IPS-11a (cell line): ENCODE data around the gene SMTN.
"Not testable (repeated sequence)": the region's sequence is repeated elsewhere in the genome, so short reads cannot be mapped to it uniquely, and the experiment has no call there.

Experiments used
- H3K4me3 ChIP-seq: one replicate; pipeline ENCODE4 v1.5.1; 2013; ENCODE audit warnings: low read depth, low read length, control low read depth

Gene SMTN

DNA sequence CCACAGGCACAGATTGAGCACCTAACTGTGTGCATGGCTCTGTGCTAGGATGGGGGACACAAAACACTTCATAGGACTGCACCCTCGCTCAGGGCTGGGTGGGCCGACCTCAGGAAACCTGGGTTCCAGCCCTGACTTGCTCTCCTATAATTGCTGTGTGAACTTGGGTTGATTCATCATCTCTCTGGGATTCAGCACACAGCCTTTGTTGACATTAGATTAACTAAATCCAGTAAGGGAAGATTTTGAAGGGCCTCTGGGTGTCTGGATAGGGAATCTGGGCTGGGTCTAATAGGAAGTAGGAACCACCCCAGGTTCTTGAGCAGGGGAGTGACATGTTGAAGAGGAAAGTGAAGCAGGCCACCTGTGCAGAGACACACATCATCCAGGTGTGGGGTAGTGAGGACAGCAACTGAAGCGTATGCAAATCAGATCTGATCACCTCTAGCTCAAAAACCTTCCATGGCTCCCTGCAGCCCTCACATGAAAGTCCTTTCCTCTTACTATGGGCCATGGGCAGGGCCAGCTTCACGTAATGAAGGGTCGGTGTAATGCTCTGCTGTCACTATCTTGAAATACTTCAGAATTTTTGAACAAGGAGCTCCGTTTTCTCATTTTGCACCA is 11.3 kb upstream of the SMTN start:
- H3K4me3 ChIP-seq, result not testable (repeated sequence)

DNA sequence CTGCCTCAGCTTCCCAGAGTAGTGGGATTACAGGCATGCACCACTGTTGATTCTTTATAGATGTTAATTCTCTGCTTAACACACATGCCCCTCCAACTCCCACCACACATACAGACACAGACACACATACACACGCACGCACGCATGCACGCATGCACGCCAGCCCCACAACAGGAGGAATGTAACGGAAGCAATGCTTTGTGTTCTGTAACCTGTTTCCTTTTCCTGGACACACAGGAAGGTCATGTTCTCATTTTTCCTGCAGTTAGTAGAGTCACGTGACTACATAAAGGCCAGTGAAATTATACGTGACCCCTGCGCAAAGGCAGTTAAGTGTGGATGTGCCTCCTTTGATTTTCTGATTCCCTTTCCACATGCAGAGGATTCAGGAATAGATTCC is 8.0 kb upstream of the SMTN start:
- not testable (repeated sequence) for H3K4me3 ChIP-seq

DNA sequence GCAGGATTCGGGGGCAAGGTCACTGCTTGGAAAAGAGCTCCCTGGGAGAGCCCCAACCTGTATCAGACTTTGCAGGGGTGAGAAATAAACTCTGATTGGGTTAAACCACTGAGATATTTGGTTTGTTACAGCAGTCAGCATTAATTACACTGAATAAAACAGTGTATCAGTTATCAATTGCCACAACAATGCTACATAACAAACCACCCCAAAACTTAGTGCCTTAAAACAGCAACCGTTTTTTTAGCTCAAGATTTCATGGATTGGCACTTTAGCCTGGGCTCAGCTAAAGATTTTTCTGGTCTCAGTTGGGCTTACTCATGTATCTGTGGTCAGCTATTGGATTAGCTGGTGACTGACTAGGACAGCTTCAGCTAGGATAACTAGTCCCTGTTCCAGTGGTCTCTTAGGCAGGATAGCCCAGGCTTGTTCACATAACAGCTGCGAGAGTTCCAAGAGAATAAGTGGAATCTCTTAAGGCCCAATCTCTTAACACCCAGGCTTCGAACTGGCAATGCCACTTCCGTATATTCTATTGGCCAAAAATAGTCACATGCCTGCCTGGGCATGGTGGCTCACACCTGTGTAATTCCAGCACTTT is 7.5 kb upstream of the SMTN start:
- H3K4me3 ChIP-seq, result not testable (repeated sequence)

DNA sequence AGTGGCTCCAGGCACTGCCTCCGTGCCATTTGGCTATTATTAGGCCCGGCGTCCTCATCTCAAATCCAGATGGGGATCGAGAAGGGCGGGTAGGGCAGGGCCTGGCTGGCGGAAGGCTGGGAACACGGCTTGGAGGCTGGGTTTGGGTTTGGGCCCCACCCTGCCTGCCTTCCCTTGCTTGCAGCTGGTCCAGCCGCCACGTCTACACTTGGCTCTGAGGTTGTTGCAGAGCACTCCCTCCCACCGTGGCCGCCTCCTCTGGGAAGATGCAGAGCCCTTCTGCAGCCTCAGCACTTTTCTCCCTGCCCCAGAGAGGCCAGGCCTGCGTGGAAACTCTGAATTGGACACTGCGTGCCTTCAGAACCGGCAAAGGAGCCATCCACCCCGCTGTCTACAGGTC is 5.2 kb upstream of the SMTN start:
- H3K4me3 ChIP-seq, result no peak overlapping the region

DNA sequence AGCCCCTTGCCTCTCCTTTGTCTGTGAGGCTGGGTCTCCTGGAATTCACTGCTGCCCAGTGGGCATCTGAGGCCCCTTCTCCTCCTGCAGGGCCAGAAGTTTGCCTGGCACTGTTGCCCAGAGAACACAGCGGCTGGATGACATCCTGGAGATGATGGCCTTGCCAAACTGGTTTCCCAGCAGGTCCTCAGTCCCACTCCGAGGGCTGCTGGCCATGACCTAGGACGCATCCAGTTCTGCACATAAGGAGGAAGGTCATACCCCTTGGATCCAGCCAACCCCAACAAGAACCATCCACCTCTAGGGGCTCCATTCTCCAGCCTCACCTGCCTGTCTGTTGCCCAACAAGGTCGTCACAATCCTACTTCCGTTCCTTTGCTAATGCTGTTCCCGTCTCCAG is 3.4 kb upstream of the SMTN start:
- no peak overlapping the region for H3K4me3 ChIP-seq

DNA sequence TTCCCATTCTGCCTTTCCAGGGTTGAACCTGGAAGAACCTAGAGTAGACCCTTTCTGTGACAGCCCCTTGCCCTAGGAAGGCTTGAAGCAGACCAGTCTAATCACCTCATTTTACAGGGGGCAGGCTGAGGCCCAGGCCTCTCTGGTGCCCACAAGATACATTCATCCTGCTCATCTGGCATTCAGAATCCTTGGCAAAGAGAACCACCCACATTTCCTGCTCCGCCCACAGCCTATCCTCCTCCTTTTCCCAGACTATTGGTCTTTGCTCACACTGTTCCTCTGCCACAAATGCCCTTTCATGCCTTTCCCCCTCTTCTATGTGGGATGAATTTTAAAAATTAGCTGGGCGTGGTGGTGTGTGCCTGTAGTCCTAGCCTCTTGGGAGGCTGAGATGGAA is 2.7 kb upstream of the SMTN start:
- H3K4me3 ChIP-seq, result not testable (repeated sequence)

DNA sequence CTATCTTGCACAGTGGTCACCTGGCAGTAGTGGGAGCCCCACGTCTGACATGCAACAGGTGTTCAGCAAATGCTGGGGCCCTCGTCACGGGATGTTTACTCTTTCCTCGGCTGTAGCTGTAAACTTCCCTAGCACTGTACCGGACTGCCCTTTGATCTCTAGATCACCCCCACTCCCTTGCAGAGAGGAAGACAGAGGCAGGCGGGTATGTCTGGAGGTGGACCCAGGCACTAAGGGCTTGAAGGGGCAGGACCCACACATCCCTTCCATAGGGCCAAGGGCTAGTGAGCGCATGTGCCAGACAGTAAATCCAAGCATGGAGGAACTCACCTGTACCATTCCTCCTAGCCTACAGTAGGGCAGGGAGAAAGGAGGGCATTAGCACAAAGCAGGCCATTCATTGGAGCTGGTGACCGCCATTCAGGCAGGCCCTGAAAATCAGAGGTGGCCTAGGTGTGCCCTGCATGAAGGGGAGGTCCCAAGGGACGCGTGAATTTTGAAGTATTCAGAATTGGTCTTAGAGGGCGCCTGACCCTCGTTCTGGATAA is 1.9 kb upstream of the SMTN start:
- H3K4me3 ChIP-seq, result no peak overlapping the region

DNA sequence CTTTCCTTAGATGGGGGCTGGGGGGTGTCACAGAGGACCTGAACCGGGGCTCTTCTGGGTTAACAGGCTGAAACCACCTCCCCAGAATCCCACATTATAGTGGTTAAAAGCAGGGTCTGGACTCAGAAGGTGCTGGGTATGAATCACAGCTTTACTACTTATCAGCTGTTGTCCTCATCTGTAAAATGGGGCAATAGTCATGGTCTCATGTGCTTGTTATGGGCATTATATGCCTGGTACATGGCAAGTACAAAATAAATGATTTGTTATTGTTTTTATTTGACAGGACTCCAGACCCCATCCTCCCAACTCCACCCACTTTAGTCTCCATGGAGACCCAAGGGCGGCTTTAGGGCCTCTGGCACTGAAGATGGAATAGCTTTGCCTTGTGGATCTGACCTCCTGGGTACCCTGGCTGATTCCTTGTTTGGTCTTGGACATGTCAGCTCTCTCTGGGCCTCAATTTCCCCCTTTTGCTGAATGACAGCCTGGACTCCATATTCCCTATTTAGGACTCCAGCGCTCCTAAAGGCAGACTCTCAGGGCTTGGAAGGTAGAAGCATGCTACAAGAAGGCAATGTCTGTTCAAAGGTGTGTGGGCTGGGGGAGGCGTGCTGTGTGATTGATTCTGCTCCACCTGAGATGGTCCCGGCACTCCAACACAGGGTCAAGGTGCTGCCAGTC is 812 bp upstream of the SMTN start:
- H3K4me3 ChIP-seq, result peak overlapping the region; percentile 61

DNA sequence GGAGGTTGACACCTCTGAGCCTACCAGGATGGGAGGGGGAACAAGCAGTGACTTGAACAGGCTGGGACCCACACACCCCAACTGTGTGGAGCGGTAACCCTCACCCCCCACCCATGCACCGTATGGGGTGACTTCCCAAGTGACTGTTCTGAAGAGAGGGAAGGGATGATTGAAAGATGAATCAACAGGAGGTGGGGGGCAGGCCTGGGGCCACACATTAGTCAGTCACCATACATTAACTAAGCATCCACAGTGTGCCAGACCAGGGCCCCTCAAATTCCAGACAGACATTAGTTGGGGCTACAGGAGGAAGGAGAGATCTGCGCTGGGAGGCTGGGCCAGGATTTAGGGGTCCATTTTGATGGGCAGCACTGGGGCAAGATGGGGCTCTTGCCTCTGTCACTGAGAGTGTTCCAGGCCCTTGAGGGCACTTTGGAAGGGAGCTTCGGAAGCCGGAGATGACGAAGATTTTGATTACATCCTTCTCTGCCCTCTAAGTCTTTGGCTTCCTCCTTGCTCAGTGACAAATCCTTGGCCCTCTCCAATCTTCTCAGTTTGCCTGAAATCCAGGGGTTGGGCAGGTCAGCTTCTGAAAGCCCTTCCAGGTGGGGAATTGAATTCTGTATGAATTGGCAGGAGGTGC is 966 bp downstream of the SMTN start:
- no peak overlapping the region for H3K4me3 ChIP-seq

DNA sequence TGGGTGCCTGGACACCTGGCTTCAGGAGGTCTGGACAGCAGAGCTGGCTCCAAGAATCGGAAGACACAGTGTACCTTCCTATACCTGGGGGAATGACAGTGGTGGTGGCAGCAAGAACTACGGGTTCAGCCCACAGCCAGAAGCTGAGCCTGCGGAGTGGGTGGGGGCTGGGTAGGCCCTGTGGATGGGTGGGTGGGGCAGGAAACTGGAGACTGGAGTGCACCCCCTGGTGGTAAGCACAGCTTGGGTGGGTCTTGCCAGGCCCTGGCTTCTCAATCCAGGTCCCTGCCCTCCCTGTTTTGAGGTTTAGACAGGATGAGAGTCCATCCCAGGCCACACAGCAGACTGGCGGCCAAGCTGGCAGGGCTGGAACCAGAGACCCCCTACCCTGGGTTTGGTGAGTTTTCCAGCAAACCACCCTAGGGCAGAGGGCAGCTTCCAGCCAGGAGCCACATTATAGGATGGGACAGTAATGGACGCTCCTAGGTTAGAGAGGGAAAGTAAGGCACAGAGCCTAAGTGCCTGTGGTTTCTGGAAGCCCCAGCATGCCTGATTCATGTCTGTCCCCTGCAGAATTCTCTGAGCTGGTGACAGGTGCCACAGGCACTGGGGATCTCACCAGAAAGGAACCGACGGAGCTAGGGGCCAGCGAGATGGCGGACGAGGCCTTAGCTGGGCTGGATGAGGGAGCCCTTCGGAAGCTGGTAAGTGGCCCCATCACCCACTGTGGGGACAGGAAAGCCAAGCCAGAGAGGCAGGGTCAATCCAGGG is 1.7 kb downstream of the SMTN start:
- no peak overlapping the region for H3K4me3 ChIP-seq

DNA sequence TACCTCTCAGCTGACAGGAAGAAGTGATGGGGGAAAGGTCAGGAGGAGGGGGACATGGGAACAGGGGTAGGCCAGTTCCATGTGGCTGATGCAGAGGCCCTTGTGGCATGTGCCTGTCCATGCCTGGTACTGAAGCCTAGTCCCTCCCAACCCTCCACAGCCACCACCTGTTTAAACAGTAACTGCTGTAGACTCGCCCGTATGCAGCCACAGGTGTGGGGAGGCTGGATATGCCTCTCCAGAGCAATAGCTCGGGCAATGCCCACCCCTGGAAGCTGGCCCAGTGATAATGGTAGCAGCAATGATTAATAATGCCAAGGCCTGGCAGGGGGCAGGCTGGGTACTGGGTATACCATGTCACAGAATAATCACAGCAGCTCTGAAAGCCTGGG is 2.3 kb downstream of the SMTN start:
- H3K4me3 ChIP-seq, result no peak overlapping the region

DNA sequence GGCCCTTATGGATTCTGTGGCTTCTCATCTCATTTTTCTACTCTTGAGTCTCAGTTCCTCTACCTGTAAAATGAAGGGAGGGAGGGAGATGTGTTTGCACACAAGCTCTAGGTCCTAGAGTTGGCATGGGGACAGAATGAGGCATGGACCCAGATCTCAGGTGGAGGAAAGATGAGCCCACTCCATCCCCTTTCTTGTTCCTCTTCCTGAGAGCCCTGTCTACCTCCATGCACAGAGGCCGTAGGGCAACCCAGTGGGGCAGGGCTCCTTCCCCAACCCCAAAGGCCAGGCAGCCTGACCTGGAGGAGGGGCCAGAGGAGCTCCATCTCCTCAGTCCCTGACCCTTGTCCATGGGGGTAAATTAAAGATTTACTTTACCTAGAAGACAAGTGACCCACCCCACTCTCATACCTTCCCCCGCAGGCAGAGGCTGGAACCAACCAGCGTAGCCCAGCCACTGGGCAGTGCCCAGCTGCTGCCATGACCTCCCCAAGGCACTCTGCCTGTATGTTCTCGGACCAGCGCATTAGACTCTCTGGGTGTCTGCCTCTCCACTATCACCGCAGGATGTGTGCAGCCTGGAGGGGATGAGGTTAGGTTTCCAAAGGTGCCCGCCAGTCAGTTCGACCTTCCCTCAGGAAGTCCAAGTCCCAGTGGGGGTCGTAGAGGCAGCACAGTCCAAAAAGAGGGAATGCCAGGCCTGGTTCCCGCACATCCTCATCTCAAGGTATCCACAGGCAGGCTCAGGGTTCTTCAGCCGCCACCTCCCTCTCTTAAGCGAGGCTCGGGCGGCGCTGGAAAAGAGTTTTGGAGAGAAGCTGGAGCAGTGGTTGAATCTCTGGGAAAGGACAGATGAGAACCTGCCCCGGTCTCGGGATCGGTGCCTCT is 3.0 kb downstream of the SMTN start:
- H3K4me3 ChIP-seq, result peak overlapping the region; percentile 67

DNA sequence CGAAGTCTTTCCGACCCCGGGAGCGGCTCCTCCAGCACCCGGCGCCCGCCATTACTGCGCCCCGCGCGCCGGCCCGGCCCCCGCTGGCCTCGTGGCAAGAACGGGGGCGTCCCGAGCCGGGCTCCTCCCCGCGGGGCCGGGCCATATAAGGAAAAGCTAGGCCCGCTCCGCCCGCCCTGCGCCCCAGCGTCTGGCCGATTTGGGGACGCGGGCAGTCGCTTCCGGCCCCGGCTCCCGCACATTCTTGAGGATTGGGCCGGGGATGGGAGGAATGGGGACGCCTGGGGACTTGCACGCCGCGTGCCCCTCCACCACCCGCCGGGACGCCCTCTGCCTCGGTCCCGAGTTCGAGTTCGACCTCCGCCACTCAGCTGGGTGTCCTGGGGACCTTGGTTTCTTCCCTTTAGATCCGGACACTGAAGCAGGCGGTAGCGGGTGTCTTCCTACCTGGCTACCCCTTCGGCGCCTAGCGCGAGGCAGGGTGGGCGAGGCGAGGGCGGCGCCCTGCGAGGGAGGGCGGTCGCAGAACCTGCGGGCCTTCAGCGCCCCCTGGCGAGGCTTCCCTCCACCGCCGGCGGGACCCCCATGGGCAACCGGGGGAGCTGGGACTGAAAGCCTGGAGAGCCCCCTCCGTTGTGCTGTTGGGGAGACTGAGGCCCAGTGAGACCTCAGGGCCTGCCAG is 3.8 kb downstream of the SMTN start:
- peak overlapping the region; percentile 67 for H3K4me3 ChIP-seq

DNA sequence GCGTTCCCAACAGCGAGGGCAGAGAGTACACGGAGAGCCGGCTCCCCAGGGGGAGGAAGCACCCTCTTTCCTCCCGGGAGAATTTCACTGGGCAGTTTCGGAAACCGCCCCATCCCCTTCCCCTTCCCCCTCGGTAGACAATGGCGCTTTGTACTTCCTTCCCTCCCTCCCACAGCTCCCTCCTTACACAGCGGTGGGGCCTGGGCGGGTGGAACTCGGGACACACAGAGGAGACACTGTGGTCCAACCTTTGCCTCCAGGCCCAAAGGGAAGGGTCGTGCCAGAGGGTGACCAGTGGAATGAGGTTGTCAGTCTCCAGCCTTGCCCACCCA is 4.3 kb downstream of the SMTN start:
- H3K4me3 ChIP-seq, result peak overlapping the region; percentile 55

DNA sequence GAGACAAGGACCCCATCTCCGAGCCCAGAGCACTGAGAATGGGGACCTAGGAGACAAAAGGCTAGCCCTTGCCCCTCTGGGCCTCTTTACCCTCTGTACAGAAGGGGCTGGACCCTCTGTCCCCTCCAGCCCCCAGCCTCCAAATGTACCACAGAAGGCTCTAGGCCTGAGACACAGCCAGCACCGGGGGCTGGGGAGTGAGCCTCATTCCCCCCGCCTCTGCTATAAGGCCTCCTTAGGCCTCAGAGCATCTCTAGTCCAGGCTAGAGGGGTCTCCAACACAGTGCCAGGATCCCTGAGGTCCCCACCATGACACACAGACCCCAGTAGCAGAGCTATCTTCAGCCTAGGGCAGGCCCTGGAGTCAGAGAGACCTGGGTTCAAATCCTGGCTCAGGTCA is 4.8 kb downstream of the SMTN start:
- no peak overlapping the region for H3K4me3 ChIP-seq

DNA sequence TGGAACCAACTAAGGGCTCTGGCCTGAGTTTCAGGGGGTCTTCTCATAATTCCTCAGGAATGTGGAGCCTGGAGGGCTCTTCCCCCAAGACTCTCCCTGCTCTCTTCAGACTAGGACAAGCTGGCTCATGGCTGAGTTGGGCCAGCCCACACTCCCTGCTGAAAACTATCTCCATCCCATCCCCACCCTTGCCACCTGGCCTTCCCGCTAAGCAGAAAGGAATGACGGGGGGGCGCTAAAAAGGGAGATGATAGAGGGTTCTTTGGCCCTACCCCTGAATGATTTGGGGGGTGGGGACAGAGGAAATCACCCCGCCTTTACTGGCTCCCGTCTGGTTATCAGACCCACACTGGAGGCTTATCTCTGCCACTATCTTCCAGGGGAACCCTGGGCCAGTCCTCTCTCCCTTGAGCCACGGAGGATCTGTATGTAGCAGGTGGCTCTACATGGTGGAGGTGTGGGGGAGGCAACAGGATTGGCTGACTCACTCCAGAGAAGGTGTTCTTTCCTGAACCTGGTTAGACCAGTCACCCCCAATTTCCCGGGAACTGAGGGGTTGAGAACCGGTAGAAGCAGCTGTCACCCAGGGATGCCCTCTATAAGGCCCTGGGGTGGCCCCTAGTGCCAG is 5.7 kb downstream of the SMTN start:
- H3K4me3 ChIP-seq, result no peak overlapping the region

DNA sequence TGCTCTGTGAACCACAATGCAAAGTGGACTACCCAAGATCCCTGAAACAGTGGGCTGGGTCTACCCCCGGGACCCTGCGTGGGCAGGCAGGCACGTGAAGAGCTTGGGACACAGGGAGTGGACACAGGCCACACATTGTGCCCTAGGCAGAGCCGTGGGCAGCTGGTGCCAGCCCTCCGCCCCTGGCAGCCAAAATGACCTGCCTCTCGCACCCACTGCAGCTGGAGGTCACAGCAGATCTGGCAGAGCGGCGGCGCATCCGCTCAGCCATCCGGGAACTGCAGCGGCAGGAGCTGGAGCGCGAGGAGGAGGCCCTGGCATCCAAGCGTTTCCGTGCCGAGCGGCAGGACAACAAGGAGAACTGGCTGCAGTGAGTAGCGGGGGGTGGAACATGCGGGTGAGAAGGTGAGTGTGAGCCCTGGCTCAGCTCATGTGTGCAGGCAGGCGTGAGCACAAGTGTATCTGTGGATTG is 6.7 kb downstream of the SMTN start:
- no peak overlapping the region for H3K4me3 ChIP-seq

DNA sequence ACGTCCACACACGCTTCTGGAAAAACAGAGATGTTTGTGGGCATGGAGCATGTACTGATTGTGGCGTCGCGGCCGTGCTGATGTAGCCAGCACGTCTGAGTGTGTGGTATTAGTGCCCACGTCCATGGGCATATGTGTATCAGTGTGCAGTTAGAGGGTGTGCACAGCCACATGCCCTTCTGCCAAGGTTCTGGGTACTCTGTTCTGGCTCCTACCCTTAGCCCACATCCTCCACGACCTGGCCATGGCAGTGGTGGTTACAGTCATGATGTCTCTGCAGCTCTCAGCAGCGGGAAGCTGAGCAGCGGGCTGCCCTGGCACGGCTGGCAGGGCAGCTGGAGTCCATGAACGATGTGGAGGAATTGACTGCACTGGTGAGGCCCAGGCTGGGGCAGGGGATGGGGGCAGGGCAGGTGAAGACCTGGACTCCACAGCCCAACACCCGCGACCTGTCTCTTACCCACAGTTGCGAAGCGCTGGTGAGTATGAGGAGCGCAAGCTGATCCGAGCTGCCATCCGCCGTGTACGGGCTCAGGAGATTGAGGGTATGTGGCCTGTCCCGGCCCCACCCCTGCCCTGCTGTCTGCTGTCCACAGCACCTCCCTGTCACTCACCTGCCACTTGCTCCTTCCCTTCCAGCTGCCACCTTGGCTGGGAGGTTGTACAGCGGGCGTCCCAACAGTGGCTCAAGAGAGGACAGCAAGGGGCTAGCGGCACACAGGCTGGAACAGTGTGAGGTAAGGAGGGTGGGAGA is 7.3 kb downstream of the SMTN start:
- H3K4me3 ChIP-seq, result no peak overlapping the region
